ENCODE data around the gene ZBTB3. TPM values are rescaled to one million over a fixed set of nuclear protein-coding genes. Genes with fewer than 3 reads are reported as not detected.

The ZBTB3 gene
- total RNA-seq, 1 experiment from 2014 or later, result 16.5 TPM

- peaks cover 27% of the 10 kb centered on the region for H3K36me3 ChIP-seq (ENCODE audit: low read depth)
- CTCF ChIA-PET, result interaction anchor here (0.7 kb wide), 1 partner anchor 187 kb away, joined by 3 read pairs; no protein-coding TSS in a partner anchor
- BruUV-seq (replicated peaks), result no TSS peak
- H4K20me1 ChIP-seq (ENCODE audit: insufficient read depth), result peaks cover 13% of the 10 kb centered on the region; the same call in 1 of the 2 replicates
- peak within 1 kb of the TSS; percentile 92 for H3K4me2 ChIP-seq
- H3K4me3 ChIP-seq, result peak within 1 kb of the TSS; percentile 93
- peak within 1 kb of the TSS; percentile 86 for H2AFZ ChIP-seq
- no peaks in the 10 kb centered on the region for H3K9me3 ChIP-seq (ENCODE audit: insufficient read depth, low read depth)
- no peaks in the 10 kb centered on the region for H3K9me2 ChIP-seq (ENCODE audit: insufficient read depth)
- DNase-seq, result peak; percentile 72 to 92
- TF ChIP-seq CTCF (conservative IDR thresholded peaks at IDR 0.05), result no peak; the same call in 1 of the 2 replicates
- H3K27ac ChIP-seq, result peak within 1 kb of the TSS; percentile 33
- intact Hi-C loops (cut with micrococcal nuclease; ENCODE audit: unreplicated experiment), result no loop called here
- H3F3A ChIP-seq (ENCODE audit: insufficient read depth, low read depth), result peaks cover 74% of the 10 kb centered on the region
- peaks cover 43% of the 10 kb centered on the region for H3K79me2 ChIP-seq (ENCODE audit: low read depth)
- H3K4me1 ChIP-seq (replicated peaks; ENCODE audit: insufficient read depth), result peaks cover 28% of the 10 kb centered on the region
- H3K27me3 ChIP-seq (ENCODE audit: insufficient read depth, low read depth), result no peaks in the 10 kb centered on the region
- POLR2A ChIA-PET (ENCODE audit: unreplicated experiment), result interaction anchor here (0.6 to 0.7 kb wide), 4 partner anchors 41 to 231 kb away, joined by 3 to 15 read pairs (median 8); no protein-coding TSS in a partner anchor
These were observed 37.7 kb upstream of the ZBTB3 start, which contains the start of gene TMEM223 for GRCh38 chr11:62791501-62792201. Gene TMEM223 (minus strand): TSS chr11:62792006. CDS start chr11:62791994, 12 bp downstream.

- DNase-seq, result peak in 1 of 2 experiments; percentile 9
- Histone ChIP-seq H4K20me1 (ENCODE audit: insufficient read depth) (peaks cover 13% of the 10 kb centered on the region; the same call in 1 of the 2 replicates), H3K4me3 (no peak overlapping the region), H3K27me3 (ENCODE audit: insufficient read depth, low read depth) (no peaks in the 10 kb centered on the region), H3K9me2 (ENCODE audit: insufficient read depth) (no peaks in the 10 kb centered on the region), H3K4me1 (replicated peaks; ENCODE audit: insufficient read depth) (peaks cover 37% of the 10 kb centered on the region), H3K27ac (0 out of 2 replicates have a peak overlapping the region, but pooled peaks have one; percentile 1), H3K4me2 (peak overlapping the region; percentile 80), H2AFZ (no peak overlapping the region), H3K9me3 (ENCODE audit: insufficient read depth, low read depth) (no peaks in the 10 kb centered on the region), H3K79me2 (ENCODE audit: low read depth) (peaks cover 49% of the 10 kb centered on the region), H3K36me3 (ENCODE audit: low read depth) (peaks cover 27% of the 10 kb centered on the region), H3F3A (ENCODE audit: insufficient read depth, low read depth) (peaks cover 81% of the 10 kb centered on the region)
- ChIA-PET CTCF (interaction anchor here (0.6 kb wide), 1 partner anchor 126 kb away, joined by 3 read pairs; no protein-coding TSS in a partner anchor), POLR2A (ENCODE audit: unreplicated experiment) (interaction anchor here (0.6 kb wide), 1 partner anchor 66 kb away, joined by 4 read pairs; no protein-coding TSS in a partner anchor)
- BruUV-seq (replicated peaks), result no TSS peak
- intact Hi-C loops (cut with micrococcal nuclease; ENCODE audit: unreplicated experiment), result loop anchor here (5.0 kb wide), 5 partner anchors 62 to 397 kb away; partner anchors contain the start of genes HNRNPUL2, SLC3A2, TTC9C and UBXN1
- TF ChIP-seq CTCF (conservative IDR thresholded peaks at IDR 0.05) (no peak), EZH2 (IDR thresholded peaks at IDR 0.05; ENCODE audit: low read depth) (no peak)
These were observed 35.6 kb upstream of the ZBTB3 start for GRCh38 chr11:62789576-62789975.

- H3K27ac ChIP-seq, result no peak overlapping the region
These were observed 35.0 kb upstream of the ZBTB3 start for GRCh38 chr11:62788991-62789390.

More at GRCh38 chr11:62788991-62789390, 35.0 kb upstream of the ZBTB3 start:
- no peak for DNase-seq
- intact Hi-C loops (cut with micrococcal nuclease; ENCODE audit: unreplicated experiment), result loop anchor here (5.0 kb wide), 5 partner anchors 62 to 397 kb away; partner anchors contain the start of genes HNRNPUL2, SLC3A2, TTC9C and UBXN1
- ChIA-PET CTCF (interaction anchor here (0.6 to 0.8 kb wide), 2 partner anchors 35 to 125 kb away, joined by 3 read pairs; partner anchors contain the start of gene ZBTB3), POLR2A (ENCODE audit: unreplicated experiment) (interaction anchor here (0.5 to 0.7 kb wide), 2 partner anchors 52 to 92 kb away, joined by 3 to 4 read pairs; no protein-coding TSS in a partner anchor)
- Histone ChIP-seq H3K27me3 (ENCODE audit: insufficient read depth, low read depth) (no peaks in the 10 kb centered on the region), H3K79me2 (ENCODE audit: low read depth) (peaks cover 49% of the 10 kb centered on the region), H3K9me2 (ENCODE audit: insufficient read depth) (no peaks in the 10 kb centered on the region), H4K20me1 (ENCODE audit: insufficient read depth) (peaks cover 13% of the 10 kb centered on the region; the same call in 1 of the 2 replicates), H3K4me1 (replicated peaks; ENCODE audit: insufficient read depth) (peaks cover 37% of the 10 kb centered on the region), H3K4me2 (peak overlapping the region; percentile 80), H3F3A (ENCODE audit: insufficient read depth, low read depth) (peaks cover 79% of the 10 kb centered on the region), H3K4me3 (peak overlapping the region; percentile 60; the same call in 1 of the 2 replicates), H3K9me3 (ENCODE audit: insufficient read depth, low read depth) (no peaks in the 10 kb centered on the region), H2AFZ (no peak overlapping the region), H3K36me3 (ENCODE audit: low read depth) (peaks cover 21% of the 10 kb centered on the region)
- no TSS peak for BruUV-seq (replicated peaks)
- TF ChIP-seq EZH2 (IDR thresholded peaks at IDR 0.05; ENCODE audit: low read depth) (no peak), CTCF (conservative IDR thresholded peaks at IDR 0.05) (no peak)
